Measurements from ENCODE around the gene LRPPRC.

Gene LRPPRC

DNA sequence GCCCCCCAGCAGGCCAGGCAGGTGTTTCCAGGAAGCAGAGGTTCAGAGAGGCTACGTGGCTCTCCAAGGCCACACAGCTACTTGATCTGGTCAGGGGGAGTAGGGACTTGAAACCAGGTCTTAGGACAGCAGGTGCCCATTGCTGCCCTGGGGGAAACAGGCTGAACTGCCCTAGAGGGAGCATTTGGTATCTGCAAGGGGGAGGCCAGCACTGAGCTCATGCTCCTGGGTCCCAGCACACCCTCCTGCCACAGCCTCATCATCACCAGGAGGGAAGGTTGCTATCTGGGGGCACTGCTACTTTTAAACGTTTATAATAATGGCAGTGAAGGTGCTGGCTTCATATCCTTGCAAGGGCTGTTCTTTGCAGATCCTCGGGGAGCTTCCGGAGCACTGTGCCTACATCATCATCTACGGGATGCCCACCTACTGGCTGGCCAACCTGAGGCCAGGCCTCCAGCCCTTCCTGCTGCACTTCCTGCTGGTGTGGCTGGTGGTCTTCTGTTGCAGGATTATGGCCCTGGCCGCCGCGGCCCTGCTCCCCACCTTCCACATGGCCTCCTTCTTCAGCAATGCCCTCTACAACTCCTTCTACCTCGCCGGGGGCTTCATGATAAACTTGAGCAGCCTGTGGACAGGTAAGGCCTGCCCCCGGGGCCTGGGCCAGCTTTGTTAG, 120.9 kb downstream of the LRPPRC start:
- in situ Hi-C loops (cut with MboI; ENCODE audit: low sequenced_read_pairs): no loop called here

GRCh38 chr2:43872151-43872550, 123.6 kb downstream of the LRPPRC start:
- in situ Hi-C loops (cut with MboI; ENCODE audit: low sequenced_read_pairs): no loop called here

GRCh38 chr2:43855292-43855691, 140.5 kb downstream of the LRPPRC start:
- in situ Hi-C loops (cut with MboI; ENCODE audit: low sequenced_read_pairs): no loop called here

- in situ Hi-C loops (cut with MboI; ENCODE audit: low sequenced_read_pairs): no loop called here
Measured at GRCh38 chr2:43854671-43855070, 141.1 kb downstream of the LRPPRC start.

GRCh38 chr2:43853141-43854081, 142.4 kb downstream of the LRPPRC start:
- in situ Hi-C loops (cut with MboI; ENCODE audit: low sequenced_read_pairs): no loop called here

DNA sequence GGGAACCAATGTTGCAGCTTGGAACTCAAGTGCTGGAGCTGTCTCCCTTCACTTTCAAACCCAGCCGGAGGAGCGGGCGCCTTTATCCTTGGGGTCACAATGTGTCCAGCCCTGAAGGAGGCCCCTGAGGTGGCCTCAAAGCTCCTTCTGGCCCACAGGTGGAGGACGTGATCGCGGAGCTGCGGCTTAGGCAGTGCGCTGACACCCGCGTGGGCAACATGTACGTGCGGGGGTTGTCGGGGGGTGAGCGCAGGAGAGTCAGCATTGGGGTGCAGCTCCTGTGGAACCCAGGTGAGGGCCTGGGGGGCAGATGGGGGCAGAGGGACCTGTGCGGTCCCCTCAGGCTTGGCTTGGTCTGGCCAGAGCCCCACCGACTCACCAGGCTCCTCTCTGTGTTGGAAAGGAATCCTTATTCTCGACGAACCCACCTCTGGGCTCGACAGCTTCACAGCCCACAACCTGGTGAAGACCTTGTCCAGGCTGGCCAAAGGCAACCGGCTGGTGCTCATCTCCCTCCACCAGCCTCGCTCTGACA, 143.5 kb downstream of the LRPPRC start:
- in situ Hi-C loops (cut with MboI; ENCODE audit: low sequenced_read_pairs): no loop called here

DNA sequence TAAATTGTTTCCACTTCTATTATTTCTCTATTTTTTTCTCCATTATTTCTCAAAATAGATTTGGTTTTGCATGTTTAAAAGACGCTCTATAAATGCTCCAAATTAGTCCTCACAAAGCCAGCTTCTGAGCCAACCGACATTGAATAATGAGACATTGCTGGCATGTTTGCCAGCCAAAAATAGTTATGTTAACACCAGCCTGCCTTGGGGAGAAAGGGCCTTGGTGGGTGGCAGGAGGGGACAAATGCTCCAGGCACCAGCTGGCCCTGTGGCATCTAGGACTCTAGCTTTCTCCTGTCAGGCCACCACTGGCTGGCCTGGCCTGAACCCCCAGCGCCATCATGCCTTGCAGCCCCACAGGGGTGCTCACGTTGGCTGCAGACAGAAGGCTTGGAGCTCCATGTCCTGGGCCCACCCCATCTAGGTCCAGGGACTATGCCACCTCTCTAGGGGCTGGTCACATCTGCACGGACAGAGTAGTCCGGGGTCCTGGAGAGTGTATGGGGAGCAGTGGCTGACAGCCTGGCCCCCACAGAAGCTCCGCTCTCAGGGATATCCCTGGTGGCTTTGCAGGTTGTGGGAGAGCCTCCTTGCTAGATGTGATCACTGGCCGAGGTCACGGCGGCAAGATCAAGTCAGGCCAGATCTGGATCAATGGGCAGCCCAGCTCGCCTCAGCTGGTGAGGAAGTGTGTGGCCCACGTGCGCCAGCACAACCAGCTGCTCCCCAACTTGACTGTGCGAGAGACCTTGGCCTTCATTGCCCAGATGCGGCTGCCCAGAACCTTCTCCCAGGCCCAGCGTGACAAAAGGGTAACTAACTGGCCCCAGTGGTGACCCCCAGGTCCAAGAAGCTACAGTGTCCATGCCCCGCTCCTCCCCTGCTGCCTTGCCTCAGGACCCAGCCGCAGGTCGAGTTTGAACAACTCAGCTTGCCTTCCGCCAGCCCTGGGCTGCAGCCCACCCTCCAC, 144.5 kb downstream of the LRPPRC start:
- in situ Hi-C loops (cut with MboI; ENCODE audit: low sequenced_read_pairs): no loop called here

GRCh38 chr2:43848214-43848613, 147.6 kb downstream of the LRPPRC start:
- in situ Hi-C loops (cut with MboI; ENCODE audit: low sequenced_read_pairs): no loop called here

- in situ Hi-C loops (cut with MboI; ENCODE audit: low sequenced_read_pairs): no loop called here
Measured at GRCh38 chr2:43846140-43846793, 149.5 kb downstream of the LRPPRC start.

- in situ Hi-C loops (cut with MboI; ENCODE audit: low sequenced_read_pairs): no loop called here
Measured at GRCh38 chr2:43845181-43845580, 150.6 kb downstream of the LRPPRC start.

- in situ Hi-C loops (cut with MboI; ENCODE audit: low sequenced_read_pairs): no loop called here
Measured at GRCh38 chr2:43842866-43843226, 152.9 kb downstream of the LRPPRC start.

DNA sequence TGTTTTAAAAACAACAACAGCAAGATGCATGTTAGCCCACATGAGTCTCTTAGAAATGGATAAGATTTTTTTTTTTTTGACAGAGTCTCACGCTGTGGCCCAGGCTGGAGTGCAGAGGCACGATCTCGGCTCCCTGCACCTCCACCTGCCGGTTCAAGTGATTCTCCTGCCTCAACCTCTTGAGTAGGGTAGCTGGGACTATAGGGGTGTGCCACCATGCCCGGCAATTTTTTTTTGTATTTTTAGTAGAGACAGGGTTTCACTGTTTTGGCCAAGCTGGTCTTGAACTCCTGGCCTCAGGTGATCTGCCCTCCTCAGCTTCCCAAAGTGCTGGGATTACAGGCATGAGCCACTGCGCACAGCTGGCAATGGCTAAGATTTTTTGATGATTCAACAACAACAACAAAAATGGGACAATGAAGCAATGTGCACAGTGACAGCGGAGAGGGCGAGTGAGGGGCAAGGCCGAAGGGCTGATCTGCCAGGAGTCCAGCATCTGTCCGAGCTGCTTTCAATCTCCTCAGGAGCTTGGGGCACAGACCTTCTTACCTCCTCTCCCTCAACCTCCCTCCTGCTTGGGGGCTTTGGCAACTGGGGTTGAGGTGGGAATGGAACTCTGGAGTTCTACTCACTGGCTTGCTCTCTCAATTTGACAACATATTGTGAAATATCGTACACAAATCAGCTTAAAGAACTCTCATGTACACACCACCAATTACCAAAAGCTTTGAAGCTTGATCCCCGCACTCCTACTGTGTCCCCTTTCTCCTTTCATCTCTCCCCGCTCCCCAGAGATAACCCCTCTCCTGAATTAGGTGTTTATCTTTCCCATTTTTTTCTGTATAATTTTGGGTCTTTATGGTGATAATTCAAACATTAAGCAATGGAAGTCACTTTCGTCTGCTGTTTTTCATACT, 153.6 kb downstream of the LRPPRC start:
- in situ Hi-C loops (cut with MboI; ENCODE audit: low sequenced_read_pairs): no loop called here

GRCh38 chr2:43840965-43841364, 154.8 kb downstream of the LRPPRC start:
- in situ Hi-C loops (cut with MboI; ENCODE audit: low sequenced_read_pairs): no loop called here

DNA sequence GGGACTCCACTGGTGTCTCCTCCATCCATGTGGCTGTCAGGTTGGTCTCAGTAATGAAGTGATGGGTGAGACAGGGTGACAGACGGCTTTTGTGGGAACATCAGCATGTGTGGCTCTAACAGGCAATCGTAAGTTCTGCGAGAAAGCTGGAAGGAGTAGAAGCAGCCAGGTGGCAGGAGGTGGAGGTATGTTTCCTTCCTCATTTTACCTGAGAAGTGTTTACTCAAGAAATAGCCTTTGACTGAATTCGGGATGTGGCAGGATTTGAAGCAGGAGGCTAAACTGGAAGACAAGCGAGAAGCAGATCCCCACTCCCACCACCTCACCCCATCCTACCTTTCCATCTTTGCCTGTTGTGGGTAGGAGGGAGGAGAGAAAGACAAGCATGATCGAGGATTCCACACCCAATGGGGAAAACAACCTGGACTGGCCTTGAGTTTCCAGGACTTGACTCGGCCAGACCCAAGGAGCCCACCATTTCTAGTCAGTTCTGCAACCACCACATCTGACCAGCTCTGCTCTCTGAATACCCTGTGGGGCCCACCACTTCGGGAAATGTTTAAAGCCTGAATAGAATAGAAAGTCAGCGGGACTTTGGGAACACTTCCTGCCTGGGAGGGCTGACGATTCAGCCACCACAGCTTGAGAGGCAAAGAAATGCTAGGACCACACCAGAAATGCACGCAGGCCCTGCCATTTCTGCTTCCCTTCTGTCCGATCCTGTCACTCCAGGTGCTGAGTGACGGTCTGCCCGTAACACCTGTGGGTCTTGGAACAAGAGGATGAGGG, 155.8 kb downstream of the LRPPRC start:
- in situ Hi-C loops (cut with MboI; ENCODE audit: low sequenced_read_pairs): no loop called here

GRCh38 chr2:43838560-43839267, 157.1 kb downstream of the LRPPRC start, which contains the start of the genes ABCG5 and ABCG8:
TSS of gene ABCG5 (minus strand) at chr2:43838839. CDS start at chr2:43838679, 160 bp downstream.
TSS of gene ABCG8 (plus strand) at chr2:43838971. CDS start at chr2:43839054, 83 bp downstream.
- in situ Hi-C loops (cut with MboI; ENCODE audit: low sequenced_read_pairs): no loop called here

DNA sequence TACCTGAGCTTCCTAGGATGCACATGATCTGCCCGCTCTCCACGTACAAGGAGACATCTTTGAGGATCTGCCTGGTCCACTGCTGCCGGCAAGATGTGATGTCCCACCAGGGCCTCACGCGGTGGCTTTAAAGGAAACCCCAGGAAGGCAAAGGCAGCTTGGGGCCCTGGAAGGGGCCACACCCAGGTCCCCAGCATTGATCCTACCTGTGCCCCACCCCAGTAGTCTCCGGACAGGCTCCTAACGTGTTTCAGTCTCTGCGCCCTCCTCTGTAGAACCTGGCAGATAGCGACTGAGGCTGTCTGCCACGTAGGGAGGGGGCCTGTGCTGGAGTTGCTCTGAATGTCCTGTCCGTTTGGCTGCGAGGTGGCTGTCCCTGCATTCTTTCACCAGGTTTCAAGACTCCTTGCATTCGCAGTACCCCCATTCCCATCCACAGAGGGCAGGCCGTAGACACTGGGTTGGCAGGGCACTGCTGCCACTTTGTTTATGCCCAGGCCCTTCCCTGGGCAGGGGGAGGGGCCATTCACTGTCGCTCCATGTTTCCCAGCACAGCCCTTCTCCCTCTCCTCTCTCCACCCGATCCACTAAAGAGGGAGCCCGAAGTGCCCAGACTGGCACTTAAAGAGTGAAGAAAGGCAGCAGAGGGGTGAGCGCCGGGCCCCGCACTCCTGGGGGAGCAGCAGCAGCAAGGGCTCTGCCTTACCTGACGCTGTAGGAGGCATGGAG, 157.8 kb downstream of the LRPPRC start:
- in situ Hi-C loops (cut with MboI; ENCODE audit: low sequenced_read_pairs): no loop called here

- in situ Hi-C loops (cut with MboI; ENCODE audit: low sequenced_read_pairs): no loop called here
Measured at GRCh38 chr2:43837033-43837432, 158.8 kb downstream of the LRPPRC start.

All from HL-60/S4 (cell line).